ENCODE data around the gene STXBP2.

The STXBP2 gene

GRCh38 chr19:7681340-7682174, 44.6 kb downstream of the STXBP2 start:
- peak; percentile 49 to 91 (median 71) for DNase-seq

GRCh38 chr19:7682175-7682855, 45.4 kb downstream of the STXBP2 start:
- no peak for DNase-seq

GRCh38 chr19:7685546-7686445, 48.9 kb downstream of the STXBP2 start:
- no peak for DNase-seq

- DNase-seq = no peak
Measured at GRCh38 chr19:7687177-7687576, 50.3 kb downstream of the STXBP2 start.

GRCh38 chr19:7689165-7689564, 52.3 kb downstream of the STXBP2 start:
- DNase-seq = no peak

- peak in 2 of 5 experiments; percentile 14 to 37 for DNase-seq
Measured at GRCh38 chr19:7690779-7691258, 53.9 kb downstream of the STXBP2 start.

- DNase-seq = peak in 2 of 5 experiments; percentile 68 to 75
Measured at GRCh38 chr19:7691497-7691896, 54.6 kb downstream of the STXBP2 start.

- peak in 2 of 5 experiments; percentile 68 to 85 for DNase-seq
Measured at GRCh38 chr19:7692417-7693088, 55.6 kb downstream of the STXBP2 start.

GRCh38 chr19:7694499-7694898, 57.6 kb downstream of the STXBP2 start:
- no peak for DNase-seq
